ENCODE measurements around the gene CCSER2. TPM values are rescaled to one million over a fixed set of nuclear protein-coding genes. Genes with fewer than 3 reads are reported as not detected.

Gene CCSER2
- total RNA-seq, 3 donors from 2014 or later, result 49.8 to 61.2 (median 49.9) TPM

DNA sequence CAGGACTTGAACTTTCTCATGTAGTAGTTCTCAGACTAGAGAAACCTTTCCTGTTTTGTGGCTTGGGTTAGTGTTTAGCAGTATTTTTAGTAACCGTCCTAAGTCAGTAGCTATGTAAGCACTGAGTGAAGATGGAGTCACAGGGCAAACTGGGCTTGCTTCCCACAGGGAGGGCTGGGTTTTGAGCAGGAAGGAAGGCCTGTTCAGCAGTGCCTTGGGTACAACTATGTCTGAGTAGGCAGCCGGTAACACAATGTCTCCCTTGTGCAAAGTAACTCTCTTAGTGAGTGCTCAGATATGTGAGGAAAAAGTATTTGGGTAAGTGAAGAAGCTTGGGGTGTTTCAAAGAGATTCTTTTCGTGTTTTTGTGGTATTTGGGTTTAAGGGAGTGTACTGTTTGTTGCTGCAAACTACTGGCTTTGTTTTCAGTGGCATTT is 96.4 kb downstream of the CCSER2 start:
- TF ChIP-seq POLR2AphosphoS5 (IDR thresholded peaks at IDR 0.05) (peak in 2 of 3 donors; percentile 30 to 88), POLR2A (IDR thresholded peaks at IDR 0.05) (no peak)
- no peaks in the 10 kb centered on the region for H3K4me1 ChIP-seq
- H3K36me3 ChIP-seq, result no peaks in the 10 kb centered on the region
- DNase-seq (ENCODE audit: low spot score in 2 of 2), result peak; percentile 84 to 94
- H3K27me3 ChIP-seq, result no peaks in the 10 kb centered on the region
- H3K9me3 ChIP-seq, result no peaks in the 10 kb centered on the region
- intact Hi-C loops (cut with DNase I; ENCODE audit: low total_unique reads), result no loop called here
- peak overlapping the region; percentile 77 to 84 for H3K27ac ChIP-seq
- peak overlapping the region; percentile 1 to 24 (median 20) for H3K4me3 ChIP-seq

DNA sequence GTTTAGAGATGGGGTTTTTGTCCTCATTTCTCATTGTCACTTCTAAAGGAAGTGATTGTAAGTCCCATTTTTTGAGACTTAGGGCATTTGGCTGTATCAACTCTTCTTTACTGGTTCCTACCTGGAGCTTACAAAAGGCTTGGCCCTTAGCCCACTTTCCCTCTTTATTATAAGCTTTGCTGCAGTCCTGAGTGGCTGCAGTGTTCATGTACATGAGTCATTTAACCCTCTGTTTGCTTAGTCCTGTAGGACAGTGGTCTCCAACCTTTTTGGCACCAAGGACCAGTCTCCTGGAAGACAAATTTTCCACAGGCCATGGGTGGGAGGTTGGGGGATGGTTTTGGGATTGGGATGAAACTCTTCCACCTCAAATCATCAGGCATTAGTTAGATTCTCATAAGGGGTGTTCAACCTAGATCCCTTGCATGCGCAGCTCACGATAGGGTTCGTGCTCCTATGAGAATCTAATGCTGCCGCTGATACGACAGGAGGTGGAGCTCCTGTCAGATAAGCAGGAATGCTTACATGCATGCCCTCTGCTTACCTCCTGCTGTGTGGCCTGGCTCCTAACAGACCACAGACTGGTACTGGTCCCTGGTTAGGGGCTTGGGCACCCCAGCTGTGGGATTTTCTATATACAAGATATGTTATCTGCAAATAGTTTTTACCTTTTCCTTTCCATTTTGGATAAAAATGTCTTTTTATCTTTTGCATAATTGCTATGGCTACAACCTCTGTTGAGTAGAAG is 99.7 kb downstream of the CCSER2 start:
- Histone ChIP-seq H3K36me3 (no peaks in the 10 kb centered on the region), H3K9me3 (no peaks in the 10 kb centered on the region), H3K27me3 (no peaks in the 10 kb centered on the region), H3K27ac (peak overlapping the region in 1 of 2 donors; percentile 43), H3K4me1 (no peaks in the 10 kb centered on the region), H3K4me3 (no peak overlapping the region)
- intact Hi-C loops (cut with DNase I; ENCODE audit: low total_unique reads), result no loop called here
- no peak for TF ChIP-seq POLR2A (IDR thresholded peaks at IDR 0.05)
- TF ChIP-seq POLR2AphosphoS5 (IDR thresholded peaks at IDR 0.05), result no peak
- TF ChIP-seq, protein P1, sequence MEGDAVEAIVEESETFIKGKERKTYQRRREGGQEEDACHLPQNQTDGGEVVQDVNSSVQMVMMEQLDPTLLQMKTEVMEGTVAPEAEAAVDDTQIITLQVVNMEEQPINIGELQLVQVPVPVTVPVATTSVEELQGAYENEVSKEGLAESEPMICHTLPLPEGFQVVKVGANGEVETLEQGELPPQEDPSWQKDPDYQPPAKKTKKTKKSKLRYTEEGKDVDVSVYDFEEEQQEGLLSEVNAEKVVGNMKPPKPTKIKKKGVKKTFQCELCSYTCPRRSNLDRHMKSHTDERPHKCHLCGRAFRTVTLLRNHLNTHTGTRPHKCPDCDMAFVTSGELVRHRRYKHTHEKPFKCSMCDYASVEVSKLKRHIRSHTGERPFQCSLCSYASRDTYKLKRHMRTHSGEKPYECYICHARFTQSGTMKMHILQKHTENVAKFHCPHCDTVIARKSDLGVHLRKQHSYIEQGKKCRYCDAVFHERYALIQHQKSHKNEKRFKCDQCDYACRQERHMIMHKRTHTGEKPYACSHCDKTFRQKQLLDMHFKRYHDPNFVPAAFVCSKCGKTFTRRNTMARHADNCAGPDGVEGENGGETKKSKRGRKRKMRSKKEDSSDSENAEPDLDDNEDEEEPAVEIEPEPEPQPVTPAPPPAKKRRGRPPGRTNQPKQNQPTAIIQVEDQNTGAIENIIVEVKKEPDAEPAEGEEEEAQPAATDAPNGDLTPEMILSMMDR (IDR thresholded peaks at IDR 0.05), result no peak
- DNase-seq (ENCODE audit: low spot score in 2 of 2), result no peak

DNA sequence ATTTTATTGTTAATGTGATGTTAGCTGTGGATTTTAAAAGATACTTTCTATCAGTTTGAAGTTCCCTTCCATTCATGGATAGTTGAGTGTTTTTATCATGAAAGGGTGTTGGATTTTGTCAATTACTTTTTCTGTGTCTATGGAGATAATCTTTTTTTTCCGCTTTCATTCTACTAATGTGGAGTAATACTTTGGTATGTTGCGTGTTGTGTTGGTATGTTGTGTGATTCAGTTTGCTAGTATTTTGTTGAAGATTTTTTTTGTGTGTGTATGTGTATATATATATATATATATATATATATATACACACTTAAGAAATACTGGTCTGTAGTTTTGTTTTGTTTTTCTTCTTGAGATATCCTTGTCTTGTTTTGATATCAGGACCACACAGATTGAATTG is 100.3 kb downstream of the CCSER2 start:
- DNase-seq (ENCODE audit: low spot score in 2 of 2), result no peak
- Histone ChIP-seq H3K27ac (no peak overlapping the region), H3K36me3 (no peaks in the 10 kb centered on the region), H3K4me1 (no peaks in the 10 kb centered on the region), H3K27me3 (no peaks in the 10 kb centered on the region), H3K4me3 (no peak overlapping the region), H3K9me3 (no peaks in the 10 kb centered on the region)
- TF ChIP-seq POLR2A (IDR thresholded peaks at IDR 0.05), result no peak
- TF ChIP-seq POLR2AphosphoS5 (IDR thresholded peaks at IDR 0.05), result no peak
- TF ChIP-seq, protein P1 (IDR thresholded peaks at IDR 0.05), result no peak
- intact Hi-C loops (cut with DNase I; ENCODE audit: low total_unique reads), result no loop called here

DNA sequence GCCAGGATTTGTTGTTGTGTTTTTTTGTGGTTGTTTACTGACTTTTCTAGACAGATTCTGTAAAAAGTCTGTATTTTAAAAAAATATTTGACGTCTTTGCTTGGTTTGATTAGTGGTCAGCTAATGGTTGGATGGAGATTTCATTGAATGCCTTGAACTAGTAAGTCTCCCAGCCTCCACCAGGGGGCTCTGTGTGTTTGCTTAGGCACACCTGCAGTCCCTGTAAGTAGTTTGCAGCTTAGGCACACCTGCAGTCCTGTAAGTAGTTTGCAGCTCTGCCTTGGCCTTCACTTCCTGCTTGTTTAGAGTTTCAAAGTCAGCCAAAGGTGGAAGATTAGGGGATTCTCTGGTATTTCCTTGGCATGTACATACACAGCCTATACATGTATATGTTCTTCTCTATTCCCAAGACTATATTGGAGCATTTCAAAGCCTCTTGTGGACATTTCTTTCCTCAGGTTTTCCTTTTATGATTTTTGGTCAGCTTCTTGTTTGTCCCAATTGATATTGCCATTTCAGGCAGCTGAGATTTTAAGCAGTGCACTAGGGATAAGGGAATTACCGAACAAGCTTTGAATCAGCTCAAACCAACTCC is 101.6 kb downstream of the CCSER2 start:
- Histone ChIP-seq H3K27me3 (no peaks in the 10 kb centered on the region), H3K4me1 (no peaks in the 10 kb centered on the region), H3K27ac (no peak overlapping the region), H3K36me3 (no peaks in the 10 kb centered on the region), H3K9me3 (no peaks in the 10 kb centered on the region), H3K4me3 (no peak overlapping the region)
- intact Hi-C loops (cut with DNase I; ENCODE audit: low total_unique reads), result no loop called here
- DNase-seq (ENCODE audit: low spot score in 2 of 2), result peak; percentile 40 to 58
- TF ChIP-seq, protein P1 (IDR thresholded peaks at IDR 0.05), result peak in 2 of 3 donors; percentile 27 to 44
- TF ChIP-seq POLR2A (IDR thresholded peaks at IDR 0.05), result no peak

DNA sequence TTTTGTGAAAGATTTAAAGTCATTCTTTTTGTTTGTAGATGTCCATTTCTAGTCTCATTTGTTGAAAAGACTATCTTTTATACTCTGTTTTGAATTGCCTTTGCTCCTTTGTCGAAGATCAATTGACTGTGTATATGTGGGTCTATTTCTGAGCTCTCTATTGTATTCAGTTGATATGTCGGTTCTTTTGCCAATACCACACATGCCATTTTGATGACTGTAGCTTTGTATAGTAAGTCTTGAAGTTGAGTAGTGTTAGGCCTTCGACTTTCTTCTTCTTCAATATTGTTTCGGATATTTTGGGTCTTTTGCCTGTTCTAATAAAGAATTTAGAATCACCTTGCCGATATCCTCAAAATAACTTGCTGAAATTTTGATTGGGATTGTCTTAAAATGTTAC is 104.5 kb downstream of the CCSER2 start:
- Histone ChIP-seq H3K36me3 (no peaks in the 10 kb centered on the region), H3K27me3 (no peaks in the 10 kb centered on the region), H3K9me3 (no peaks in the 10 kb centered on the region), H3K4me3 (no peak overlapping the region), H3K4me1 (no peaks in the 10 kb centered on the region), H3K27ac (no peak overlapping the region)
- DNase-seq (ENCODE audit: low spot score in 2 of 2), result no peak
- intact Hi-C loops (cut with DNase I; ENCODE audit: low total_unique reads), result no loop called here
- TF ChIP-seq POLR2AphosphoS5 (IDR thresholded peaks at IDR 0.05) (no peak), POLR2A (IDR thresholded peaks at IDR 0.05) (no peak)
- TF ChIP-seq, protein P1 (IDR thresholded peaks at IDR 0.05), result no peak

Data from breast epithelium (tissue), 4 donors.